HepG2 (cell line): ENCODE data around the gene PTPRCAP. TPM values are rescaled to one million over a fixed set of nuclear protein-coding genes. Genes with fewer than 3 reads are reported as not detected.
A peak's percentile ranks its signal among the peaks of the same experiment; 100 is the strongest.

Experiments used
- CCAR2 ChIP-seq: fragments of 200-400 bp; formaldehyde crosslinking; optimal IDR thresholded peaks from 2 replicates; pipeline ENCODE3; 2018; ENCODE audit warnings: low read depth, mild to moderate bottlenecking, low read length, moderate library complexity
- CHD2 ChIP-seq: IDR thresholded peaks from 2 replicates; pipeline ENCODE4 v1.6.1; 2011; ENCODE audit warnings: low read depth, low read length, improper control_type of control experiment
- JUNB ChIP-seq: sonication (generic); formaldehyde crosslinking; IDR thresholded peaks from 2 replicates; pipeline ENCODE4 v1.8.0; 2022; ENCODE audit warnings: missing genetic modification reagents, mild to moderate bottlenecking, borderline replicate concordance
- KMT2B ChIP-seq: IDR thresholded peaks from 2 replicates; pipeline ENCODE4 v1.6.1; 2016; ENCODE audit warnings: missing genetic modification reagents, missing compliant biosample characterization
- MEF2D ChIP-seq: sonication (generic); formaldehyde crosslinking; IDR thresholded peaks from 2 replicates; pipeline ENCODE4 v1.5.1; 2020; ENCODE audit warnings: mild to moderate bottlenecking, missing genetic modification reagents
- MIER3 ChIP-seq: IDR thresholded peaks from 2 replicates; pipeline ENCODE4 v1.6.1; 2016; ENCODE audit warnings: missing compliant biosample characterization, borderline replicate concordance
- MIXL1 ChIP-seq: IDR thresholded peaks from 2 replicates; pipeline ENCODE4 v1.6.1; 2016
- MYC ChIP-seq: sonication (generic); formaldehyde crosslinking; IDR thresholded peaks from 2 replicates; pipeline ENCODE4 v1.9.0; 2021; ENCODE audit warnings: missing genetic modification reagents, borderline replicate concordance
- RARA ChIP-seq: IDR thresholded peaks from 2 replicates; pipeline ENCODE4 v1.6.1; 2016; ENCODE audit warnings: missing genetic modification reagents, missing compliant biosample characterization
- REST ChIP-seq, 2 experiments: IDR thresholded peaks; 2 replicates each; pipeline ENCODE4 v1.6.1; 2011 to 2012; ENCODE audit warnings: low read length in 2 of 2, borderline replicate concordance in 1 of 2, low read depth in 1 of 2, mild to moderate bottlenecking in 1 of 2, moderate library complexity in 1 of 2
- SP2 ChIP-seq: sonication (generic); formaldehyde crosslinking; IDR thresholded peaks from 2 replicates; pipeline ENCODE4 v1.5.1; 2020; ENCODE audit warnings: mild to moderate bottlenecking, missing genetic modification reagents
- ZBTB3 ChIP-seq: sonication (generic); formaldehyde crosslinking; IDR thresholded peaks from 2 replicates; pipeline ENCODE4 v1.4.0; 2020; ENCODE audit warnings: low read depth, mild to moderate bottlenecking, moderate library complexity, missing genetic modification reagents, borderline replicate concordance
- ZNF124 ChIP-seq: sonication (generic); formaldehyde crosslinking; IDR thresholded peaks from 2 replicates; pipeline ENCODE4 v1.4.0; 2020; ENCODE audit warnings: missing genetic modification reagents
- ZNF224 ChIP-seq: sonication (generic); formaldehyde crosslinking; IDR thresholded peaks from 2 replicates; pipeline ENCODE4 v1.5.0; 2020; ENCODE audit warnings: mild to moderate bottlenecking, missing genetic modification reagents
- ZNF274 ChIP-seq: sonication (generic); formaldehyde crosslinking; IDR thresholded peaks from 2 replicates; pipeline ENCODE4 v1.5.1; 2020; ENCODE audit warnings: mild to moderate bottlenecking, missing genetic modification reagents
- ZNF430 ChIP-seq: sonication (generic); formaldehyde crosslinking; IDR thresholded peaks from 2 replicates; pipeline ENCODE4 v1.9.0; 2021; ENCODE audit warnings: mild to moderate bottlenecking, missing genetic modification reagents
- ZNF496 ChIP-seq: sonication (generic); formaldehyde crosslinking; IDR thresholded peaks from 2 replicates; pipeline ENCODE4 v1.8.1; 2023; ENCODE audit warnings: mild to moderate bottlenecking, moderate library complexity, missing genetic modification reagents; ENCODE audit not compliant: insufficient replicate concordance
- ZNF674 ChIP-seq: sonication (generic); formaldehyde crosslinking; IDR thresholded peaks from 2 replicates; pipeline ENCODE4 v1.5.0; 2020; ENCODE audit warnings: low read depth, mild to moderate bottlenecking, missing genetic modification reagents
- ZNF777 ChIP-seq: sonication (generic); formaldehyde crosslinking; IDR thresholded peaks from 2 replicates; pipeline ENCODE4 v1.4.0; 2020; ENCODE audit warnings: missing genetic modification reagents
- polyA plus RNA-seq, 8 experiments: library from polyadenylated mRNA; depleted of rRNA in 3 of 8; stranded (reverse) in 7 of 8; unstranded in 1 of 8; fragments of >200 nt; fragmentation: Illumina TruSeq in 4 of 8; extraction: Trizol in 4 of 8; gene quantifications; 2 replicates each; pipeline versions ENCODE4 v1.2.1 to v1.2.3, GENCODE V29; 2011 to 2016; ENCODE audit warnings: low read depth in 4 of 8, missing spikeins in 1 of 8, mixed read lengths in 1 of 8; ENCODE audit not compliant: insufficient read depth in 1 of 8
- total RNA-seq, 5 experiments: library from RNA; depleted of rRNA; stranded (reverse); fragments of >200 nt; fragmentation: Illumina TruSeq; extraction: Trizol; gene quantifications; 2 replicates each; pipeline ENCODE4 v1.2.3, GENCODE V29; 2016; ENCODE audit warnings: low read depth in 1 of 5
- TF ChIP-seq, protein P1 (sequence below): sonication (generic); formaldehyde crosslinking; IDR thresholded peaks from 2 replicates; pipeline ENCODE4 v1.5.0; 2020; ENCODE audit warnings: mild to moderate bottlenecking, missing genetic modification reagents, borderline replicate concordance
- TF ChIP-seq, protein P2 (sequence below): sonication (generic); formaldehyde crosslinking; IDR thresholded peaks from 2 replicates; pipeline ENCODE4 v1.4.0; 2020; ENCODE audit warnings: mild to moderate bottlenecking, missing genetic modification reagents

PTPRCAP gene
- total and polyA plus RNA-seq, 2 of the 13 experiments (the other 11 are each of a cell fraction or from before 2014, with no cell fraction given) = 0.60 to 0.70 TPM

- TF ChIP-seq ZNF674 (CRISPR knock-in tag) (peak; percentile 86; the same call in 1 of the 2 replicates), ZNF224 (CRISPR knock-in tag) (peak; percentile 87), ZNF777 (peak; percentile 56; the same call in 1 of the 2 replicates), MEF2D (peak; percentile 97), ZNF496 (CRISPR knock-in tag) (no peak), MIXL1 (CRISPR knock-in tag) (peak; percentile 78; the same call in 1 of the 2 replicates), ZNF430 (CRISPR knock-in tag) (peak; percentile 96), CHD2 (no peak), RARA (CRISPR knock-in tag) (peak; percentile 56; the same call in 1 of the 2 replicates), REST (IDR thresholded peaks at IDR 0.05; ENCODE audit: borderline replicate concordance in 1 of 2, low read depth in 1 of 2, low read length in 2 of 2) (no peak), KMT2B (peak; percentile 81), ZBTB3 (CRISPR knock-in tag) (peak; percentile 88), JUNB (no peak), MYC (peak; percentile 78), MIER3 (CRISPR knock-in tag) (no peak; the same call in none of the 2 replicates), SP2 (CRISPR knock-in tag) (peak; percentile 88), CCAR2 (no peak), ZNF124 (CRISPR knock-in tag) (peak; percentile 88; the same call in 1 of the 2 replicates), ZNF274 (peak; percentile 99)
- TF ChIP-seq, protein P1, sequence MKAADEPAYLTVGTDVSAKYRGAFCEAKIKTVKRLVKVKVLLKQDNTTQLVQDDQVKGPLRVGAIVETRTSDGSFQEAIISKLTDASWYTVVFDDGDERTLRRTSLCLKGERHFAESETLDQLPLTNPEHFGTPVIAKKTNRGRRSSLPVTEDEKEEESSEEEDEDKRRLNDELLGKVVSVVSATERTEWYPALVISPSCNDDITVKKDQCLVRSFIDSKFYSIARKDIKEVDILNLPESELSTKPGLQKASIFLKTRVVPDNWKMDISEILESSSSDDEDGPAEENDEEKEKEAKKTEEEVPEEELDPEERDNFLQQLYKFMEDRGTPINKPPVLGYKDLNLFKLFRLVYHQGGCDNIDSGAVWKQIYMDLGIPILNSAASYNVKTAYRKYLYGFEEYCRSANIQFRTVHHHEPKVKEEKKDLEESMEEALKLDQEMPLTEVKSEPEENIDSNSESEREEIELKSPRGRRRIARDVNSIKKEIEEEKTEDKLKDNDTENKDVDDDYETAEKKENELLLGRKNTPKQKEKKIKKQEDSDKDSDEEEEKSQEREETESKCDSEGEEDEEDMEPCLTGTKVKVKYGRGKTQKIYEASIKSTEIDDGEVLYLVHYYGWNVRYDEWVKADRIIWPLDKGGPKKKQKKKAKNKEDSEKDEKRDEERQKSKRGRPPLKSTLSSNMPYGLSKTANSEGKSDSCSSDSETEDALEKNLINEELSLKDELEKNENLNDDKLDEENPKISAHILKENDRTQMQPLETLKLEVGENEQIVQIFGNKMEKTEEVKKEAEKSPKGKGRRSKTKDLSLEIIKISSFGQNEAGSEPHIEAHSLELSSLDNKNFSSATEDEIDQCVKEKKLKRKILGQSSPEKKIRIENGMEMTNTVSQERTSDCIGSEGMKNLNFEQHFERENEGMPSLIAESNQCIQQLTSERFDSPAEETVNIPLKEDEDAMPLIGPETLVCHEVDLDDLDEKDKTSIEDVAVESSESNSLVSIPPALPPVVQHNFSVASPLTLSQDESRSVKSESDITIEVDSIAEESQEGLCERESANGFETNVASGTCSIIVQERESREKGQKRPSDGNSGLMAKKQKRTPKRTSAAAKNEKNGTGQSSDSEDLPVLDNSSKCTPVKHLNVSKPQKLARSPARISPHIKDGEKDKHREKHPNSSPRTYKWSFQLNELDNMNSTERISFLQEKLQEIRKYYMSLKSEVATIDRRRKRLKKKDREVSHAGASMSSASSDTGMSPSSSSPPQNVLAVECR = peak; percentile 75; the same call in 1 of the 2 replicates
- TF ChIP-seq, protein P2, sequence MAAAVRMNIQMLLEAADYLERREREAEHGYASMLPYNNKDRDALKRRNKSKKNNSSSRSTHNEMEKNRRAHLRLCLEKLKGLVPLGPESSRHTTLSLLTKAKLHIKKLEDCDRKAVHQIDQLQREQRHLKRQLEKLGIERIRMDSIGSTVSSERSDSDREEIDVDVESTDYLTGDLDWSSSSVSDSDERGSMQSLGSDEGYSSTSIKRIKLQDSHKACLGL (CRISPR knock-in tag) = peak; percentile 92
Observed at GRCh38 chr11:67482827-67483798, 45.6 kb upstream of the PTPRCAP start, which contains the start of gene AIP (continued).
